BLaER1 (cell line): ENCODE data around the gene ADAMTS3.

Experiments
- H3K27ac ChIP-seq: shearing (Covaris generic); formaldehyde crosslinking; 2 replicates; pipeline ENCODE4 v1.8.1; 2022
- H3K27me3 ChIP-seq: shearing (Covaris generic); formaldehyde crosslinking; 2 replicates; pipeline ENCODE4 v1.8.1; 2022
- H3K36me3 ChIP-seq: shearing (Covaris generic); formaldehyde crosslinking; 2 replicates; pipeline ENCODE4 v1.8.1; 2022
- H3K4me1 ChIP-seq: shearing (Covaris generic); formaldehyde crosslinking; 2 replicates; pipeline ENCODE4 v1.8.1; 2022
- H3K4me2 ChIP-seq: shearing (Covaris generic); formaldehyde crosslinking; 2 replicates; pipeline ENCODE4 v1.8.1; 2022
- H3K4me3 ChIP-seq: shearing (Covaris generic); formaldehyde crosslinking; 2 replicates; pipeline ENCODE4 v1.8.1; 2022
- H3K9ac ChIP-seq: shearing (Covaris generic); formaldehyde crosslinking; 2 replicates; pipeline ENCODE4 v1.8.1; 2022
- H3K9me3 ChIP-seq: shearing (Covaris generic); formaldehyde crosslinking; 2 replicates; pipeline ENCODE4 v1.8.1; 2022
- H4K20me1 ChIP-seq: shearing (Covaris generic); formaldehyde crosslinking; 2 replicates; pipeline ENCODE4 v1.8.1; 2022
- Cebpa-rat ChIP-seq: shearing (Covaris generic); IDR thresholded peaks from 2 replicates; pipeline ENCODE4 v1.8.1; 2022

The ADAMTS3 gene

GRCh38 chr4:72568959-72569718 is at the start of gene ADAMTS3:
ADAMTS3 (minus strand) TSS chr4:72569221; CDS start chr4:72568762, 459 bp downstream.
- no peak for TF ChIP-seq Cebpa-rat
- no peaks in the 10 kb centered on the region for H3K9me3 ChIP-seq
- peak within 1 kb of the TSS; percentile 75 for H3K9ac ChIP-seq
- H3K4me3 ChIP-seq, result peak within 1 kb of the TSS; percentile 76
- peak within 1 kb of the TSS; percentile 96 for H3K4me2 ChIP-seq
- H3K4me1 ChIP-seq, result peaks cover 18% of the 10 kb centered on the region
- H3K36me3 ChIP-seq, result no peaks in the 10 kb centered on the region
- peak within 1 kb of the TSS; percentile 53 for H3K27ac ChIP-seq
- H4K20me1 ChIP-seq, result no peaks in the 10 kb centered on the region
- peaks cover 4% of the 10 kb centered on the region; the same call in 1 of the 2 replicates for H3K27me3 ChIP-seq

- no peak overlapping the region for H3K4me3 ChIP-seq
- H3K4me1 ChIP-seq, result no peaks in the 10 kb centered on the region
- no peaks in the 10 kb centered on the region for H3K9me3 ChIP-seq
- TF ChIP-seq Cebpa-rat, result no peak
- no peaks in the 10 kb centered on the region for H4K20me1 ChIP-seq
- H3K27me3 ChIP-seq, result no peaks in the 10 kb centered on the region
- no peak overlapping the region for H3K4me2 ChIP-seq
- no peak overlapping the region for H3K9ac ChIP-seq
- no peaks in the 10 kb centered on the region for H3K36me3 ChIP-seq
- no peak overlapping the region for H3K27ac ChIP-seq
These were observed 44.9 kb upstream of the ADAMTS3 start for GRCh38 chr4:72613959-72614358.

- no peaks in the 10 kb centered on the region for H3K4me1 ChIP-seq
- H3K9ac ChIP-seq, result no peak overlapping the region
- no peaks in the 10 kb centered on the region for H3K27me3 ChIP-seq
- no peak for TF ChIP-seq Cebpa-rat
- no peak overlapping the region for H3K4me3 ChIP-seq
- no peak overlapping the region for H3K4me2 ChIP-seq
- peaks cover 16% of the 10 kb centered on the region for H3K9me3 ChIP-seq
- H4K20me1 ChIP-seq, result no peaks in the 10 kb centered on the region
- no peaks in the 10 kb centered on the region for H3K36me3 ChIP-seq
- no peak overlapping the region for H3K27ac ChIP-seq
These were observed 37.7 kb upstream of the ADAMTS3 start for GRCh38 chr4:72606751-72607150.

- H3K4me2 ChIP-seq, result no peak overlapping the region
- TF ChIP-seq Cebpa-rat, result no peak
These were observed 35.3 kb upstream of the ADAMTS3 start for GRCh38 chr4:72604324-72604723.

GRCh38 chr4:72602396-72603376 is 33.7 kb upstream of the ADAMTS3 start:
- H3K4me2 ChIP-seq, result no peak overlapping the region
- no peaks in the 10 kb centered on the region for H4K20me1 ChIP-seq
- H3K4me3 ChIP-seq, result no peak overlapping the region
- no peak for TF ChIP-seq Cebpa-rat
- H3K4me1 ChIP-seq, result no peaks in the 10 kb centered on the region
- H3K9me3 ChIP-seq, result peaks cover 16% of the 10 kb centered on the region
- no peak overlapping the region for H3K27ac ChIP-seq
- no peaks in the 10 kb centered on the region for H3K36me3 ChIP-seq
- no peaks in the 10 kb centered on the region for H3K27me3 ChIP-seq
- H3K9ac ChIP-seq, result no peak overlapping the region

More at GRCh38 chr4:72604324-72604723, 35.3 kb upstream of the ADAMTS3 start:
- no peak overlapping the region for H3K9ac ChIP-seq
- H4K20me1 ChIP-seq, result no peaks in the 10 kb centered on the region
- H3K36me3 ChIP-seq, result no peaks in the 10 kb centered on the region
- no peak overlapping the region for H3K27ac ChIP-seq
- no peaks in the 10 kb centered on the region for H3K4me1 ChIP-seq
- no peaks in the 10 kb centered on the region for H3K27me3 ChIP-seq
- H3K4me3 ChIP-seq, result no peak overlapping the region
- peaks cover 16% of the 10 kb centered on the region for H3K9me3 ChIP-seq

- H3K4me3 ChIP-seq, result no peak overlapping the region
- H3K9ac ChIP-seq, result no peak overlapping the region
- H3K4me2 ChIP-seq, result no peak overlapping the region
These were observed 22.8 kb upstream of the ADAMTS3 start for GRCh38 chr4:72591547-72592454.

GRCh38 chr4:72587334-72587733 is 18.3 kb upstream of the ADAMTS3 start:
- no peak overlapping the region for H3K9ac ChIP-seq
- no peak overlapping the region for H3K4me2 ChIP-seq
- H3K27me3 ChIP-seq, result no peaks in the 10 kb centered on the region
- TF ChIP-seq Cebpa-rat, result no peak
- H3K4me1 ChIP-seq, result no peaks in the 10 kb centered on the region
- H4K20me1 ChIP-seq, result no peaks in the 10 kb centered on the region
- H3K4me3 ChIP-seq, result no peak overlapping the region
- H3K27ac ChIP-seq, result no peak overlapping the region
- H3K36me3 ChIP-seq, result no peaks in the 10 kb centered on the region
- no peaks in the 10 kb centered on the region for H3K9me3 ChIP-seq

More at GRCh38 chr4:72591547-72592454, 22.8 kb upstream of the ADAMTS3 start:
- H3K9me3 ChIP-seq, result peaks cover 10% of the 10 kb centered on the region; the same call in 1 of the 2 replicates
- no peak overlapping the region for H3K27ac ChIP-seq
- TF ChIP-seq Cebpa-rat, result no peak
- no peaks in the 10 kb centered on the region for H3K4me1 ChIP-seq
- H3K36me3 ChIP-seq, result no peaks in the 10 kb centered on the region
- H3K27me3 ChIP-seq, result no peaks in the 10 kb centered on the region
- no peaks in the 10 kb centered on the region for H4K20me1 ChIP-seq

GRCh38 chr4:72582853-72583252 is 13.8 kb upstream of the ADAMTS3 start:
- H3K27ac ChIP-seq, result no peak overlapping the region
- no peak overlapping the region for H3K9ac ChIP-seq
- H3K4me3 ChIP-seq, result no peak overlapping the region
- no peaks in the 10 kb centered on the region for H3K36me3 ChIP-seq
- H3K9me3 ChIP-seq, result no peaks in the 10 kb centered on the region
- H3K4me1 ChIP-seq, result no peaks in the 10 kb centered on the region
- no peaks in the 10 kb centered on the region for H3K27me3 ChIP-seq
- no peak for TF ChIP-seq Cebpa-rat
- H3K4me2 ChIP-seq, result no peak overlapping the region
- no peaks in the 10 kb centered on the region for H4K20me1 ChIP-seq

- no peak for TF ChIP-seq Cebpa-rat
- no peaks in the 10 kb centered on the region for H3K27me3 ChIP-seq
- H3K9me3 ChIP-seq, result no peaks in the 10 kb centered on the region
- no peak overlapping the region for H3K4me2 ChIP-seq
- H3K27ac ChIP-seq, result no peak overlapping the region
- H3K4me1 ChIP-seq, result no peaks in the 10 kb centered on the region
- no peaks in the 10 kb centered on the region for H3K36me3 ChIP-seq
- H3K4me3 ChIP-seq, result no peak overlapping the region
- no peaks in the 10 kb centered on the region for H4K20me1 ChIP-seq
- no peak overlapping the region for H3K9ac ChIP-seq
These were observed 8.2 kb upstream of the ADAMTS3 start for GRCh38 chr4:72577211-72577610.
